ENCODE data around the gene GNB1L.
A peak's percentile ranks its signal among the peaks of the same experiment; 100 is the strongest.

The GNB1L gene

DNA sequence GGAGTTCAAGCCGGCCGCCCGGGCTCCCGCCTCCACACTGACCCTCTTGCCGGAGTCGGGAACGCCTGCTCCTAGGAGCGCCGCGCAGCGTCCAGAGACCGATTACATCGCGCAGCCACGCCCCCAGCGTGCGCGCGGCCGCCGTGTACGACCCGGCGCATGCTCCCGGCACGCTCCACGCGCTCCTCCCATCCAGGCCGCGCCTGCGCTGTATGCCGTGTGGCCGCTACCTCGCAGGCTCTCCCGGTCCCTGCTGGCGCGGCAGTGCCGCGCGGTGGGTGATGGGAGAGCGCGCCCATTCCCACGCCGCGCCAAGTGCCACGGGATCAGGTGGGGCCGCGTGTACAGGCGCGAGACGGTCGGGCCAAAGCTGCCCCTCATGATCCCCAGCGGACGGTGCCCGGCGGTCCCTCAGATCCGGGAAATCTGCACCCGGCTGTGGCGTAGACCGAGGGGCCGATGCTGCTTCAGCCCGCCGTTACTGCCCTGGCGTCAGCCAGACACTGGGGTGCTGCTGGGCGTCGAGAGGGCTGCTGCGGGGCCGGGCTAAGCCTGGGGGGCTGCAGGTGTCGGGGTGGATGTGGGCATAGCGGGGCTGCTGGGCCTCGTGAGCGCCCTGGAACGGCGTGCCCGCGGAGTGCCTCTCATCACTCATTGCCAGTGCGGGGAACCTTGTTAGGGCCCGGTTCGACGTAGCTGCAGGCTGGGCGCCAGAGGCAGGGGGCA, at the start of gene GNB1L, which contains the start of gene RTL10:
TSS of gene GNB1L (minus strand) at position 97 of the 726 bp plus-strand sequence. CDS start 33,519 bp downstream, outside the sequence.
TSS of gene RTL10 (minus strand) at position 97 of the 726 bp plus-strand sequence. CDS start 2,613 bp downstream, outside the sequence.
- peak; percentile 98 for DNase-seq

GRCh38 chr22:19904174-19904856, 49.6 kb upstream of the GNB1L start:
- DNase-seq, result no peak

GRCh38 chr22:19903513-19903912, 48.8 kb upstream of the GNB1L start:
- DNase-seq, result no peak

- peak; percentile 77 for DNase-seq
Observed at GRCh38 chr22:19903031-19903430, 48.4 kb upstream of the GNB1L start.

- DNase-seq, result no peak
Observed at GRCh38 chr22:19902245-19902715, 47.6 kb upstream of the GNB1L start.

DNA sequence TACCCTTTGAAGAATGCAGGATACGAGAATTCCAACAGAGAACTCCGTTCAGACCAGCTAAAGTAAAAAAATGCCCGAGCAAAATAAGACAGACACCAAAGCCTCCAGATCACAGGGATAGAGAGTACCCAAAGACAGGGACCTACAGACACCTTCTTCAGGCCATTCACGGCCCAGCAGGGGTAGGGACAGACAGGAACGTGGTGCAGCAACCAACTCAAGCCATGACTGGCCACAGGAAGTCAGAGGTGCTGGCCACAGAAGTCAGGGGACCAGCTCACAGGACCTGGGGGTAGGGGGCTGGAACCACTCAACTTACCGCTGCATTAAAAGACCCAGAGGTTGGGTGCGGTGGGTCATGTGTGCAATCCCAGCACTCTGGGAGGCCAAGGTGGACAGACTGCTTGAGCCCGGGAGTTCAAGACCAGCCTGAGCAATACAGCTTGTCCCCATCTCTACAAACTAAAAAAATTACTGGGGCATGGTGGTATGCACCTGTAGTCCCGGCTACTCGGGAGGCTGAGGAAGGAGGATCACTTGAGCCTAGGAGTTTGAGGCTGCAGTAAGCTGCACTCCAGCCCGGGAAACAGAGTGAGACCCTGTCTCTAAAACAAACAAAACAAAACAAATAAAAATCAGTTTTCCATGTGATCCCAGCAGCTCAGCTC, 47.0 kb upstream of the GNB1L start:
- DNase-seq, result no peak

DNA sequence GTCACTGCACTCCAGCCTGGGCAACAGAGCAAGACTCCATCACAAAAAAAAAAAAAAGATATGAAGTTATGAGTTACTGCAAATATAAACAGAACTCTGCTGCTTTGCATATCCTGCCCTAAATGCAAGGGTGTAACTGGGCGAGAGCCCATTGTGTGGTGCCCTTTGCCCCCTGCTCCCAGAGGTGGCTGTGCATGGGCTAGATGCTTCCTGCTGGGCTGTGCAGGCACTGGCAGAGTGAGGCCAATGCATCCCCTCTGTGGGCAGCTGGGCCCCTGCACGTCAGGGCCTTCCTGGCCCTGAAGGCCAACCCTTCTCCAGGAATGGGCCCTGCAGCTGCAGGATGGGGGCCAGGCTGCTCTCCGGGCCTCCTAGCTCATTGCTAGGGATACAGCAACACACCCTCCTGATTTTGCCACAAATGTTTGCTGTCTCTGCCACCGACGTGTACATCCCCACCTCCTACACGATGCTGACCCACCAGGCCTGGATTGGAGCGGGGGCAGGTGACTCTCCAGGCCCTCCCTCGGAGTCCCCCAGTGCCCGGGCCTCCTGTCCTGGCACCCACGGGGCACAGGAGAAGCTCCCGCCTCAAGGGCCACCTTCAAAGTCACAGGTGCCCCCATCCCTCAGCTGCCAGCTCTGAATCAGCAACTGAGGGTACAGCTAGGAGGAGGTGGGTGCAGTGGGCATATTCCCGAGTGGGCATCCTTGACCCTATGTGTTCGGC, 46.2 kb upstream of the GNB1L start:
- DNase-seq, result no peak

GRCh38 chr22:19898831-19899567, 44.3 kb upstream of the GNB1L start:
- no peak for DNase-seq

DNA sequence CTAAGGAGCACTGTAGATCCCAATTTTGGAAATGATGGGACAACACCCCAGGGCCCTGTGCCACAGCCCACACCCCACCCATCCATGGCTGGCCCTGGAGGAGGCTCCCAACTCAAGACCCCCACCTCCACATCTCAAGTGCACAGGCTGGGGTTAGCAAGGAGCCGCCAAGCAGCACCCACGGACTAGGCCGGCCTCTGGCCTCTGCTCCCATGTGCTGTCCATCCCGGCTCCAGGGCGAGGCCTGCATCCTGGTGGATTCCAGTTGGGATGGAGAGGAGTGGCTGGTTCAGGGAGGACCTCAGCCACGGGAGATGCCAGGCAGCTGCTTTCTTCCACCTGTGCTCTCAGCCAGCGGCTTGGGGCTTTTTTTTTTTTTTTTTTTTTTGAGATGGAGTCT, 43.5 kb upstream of the GNB1L start:
- DNase-seq, result no peak

- no peak for DNase-seq
Observed at GRCh38 chr22:19897726-19898125, 43.1 kb upstream of the GNB1L start.

DNA sequence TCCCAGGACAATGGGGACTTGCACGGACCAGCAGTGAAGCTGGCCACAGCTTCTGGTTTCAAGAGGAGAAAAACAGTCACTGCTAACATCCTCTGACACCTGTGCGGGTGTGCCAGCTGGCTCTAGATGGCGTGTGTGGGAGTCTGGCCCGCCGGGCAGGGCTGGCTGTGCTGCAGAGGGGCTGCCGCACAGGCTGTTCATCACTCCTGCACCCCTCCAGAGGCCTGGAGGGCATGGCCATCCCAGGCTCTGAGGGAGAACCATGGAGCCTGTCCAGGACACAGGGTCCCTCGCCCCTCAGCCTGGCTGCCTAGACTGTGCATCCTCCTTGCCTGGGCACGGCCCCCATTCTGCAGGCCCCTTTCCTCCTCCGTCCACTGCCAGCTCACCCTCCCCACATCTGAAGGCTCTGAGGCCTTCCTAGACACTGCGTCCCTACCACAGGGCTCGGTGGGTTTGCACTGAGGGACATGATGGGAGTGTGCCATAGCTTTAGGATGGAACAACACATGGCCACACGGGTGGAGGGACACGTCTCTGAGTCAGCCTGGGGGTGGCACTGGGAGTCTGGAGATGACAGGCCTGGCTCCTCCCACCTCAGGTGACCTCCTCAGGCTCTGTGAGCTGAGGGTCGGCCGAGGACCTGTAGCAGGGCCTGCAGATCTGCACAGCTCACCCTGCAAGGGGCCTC, 42.1 kb upstream of the GNB1L start:
- DNase-seq, result peak; percentile 69

DNA sequence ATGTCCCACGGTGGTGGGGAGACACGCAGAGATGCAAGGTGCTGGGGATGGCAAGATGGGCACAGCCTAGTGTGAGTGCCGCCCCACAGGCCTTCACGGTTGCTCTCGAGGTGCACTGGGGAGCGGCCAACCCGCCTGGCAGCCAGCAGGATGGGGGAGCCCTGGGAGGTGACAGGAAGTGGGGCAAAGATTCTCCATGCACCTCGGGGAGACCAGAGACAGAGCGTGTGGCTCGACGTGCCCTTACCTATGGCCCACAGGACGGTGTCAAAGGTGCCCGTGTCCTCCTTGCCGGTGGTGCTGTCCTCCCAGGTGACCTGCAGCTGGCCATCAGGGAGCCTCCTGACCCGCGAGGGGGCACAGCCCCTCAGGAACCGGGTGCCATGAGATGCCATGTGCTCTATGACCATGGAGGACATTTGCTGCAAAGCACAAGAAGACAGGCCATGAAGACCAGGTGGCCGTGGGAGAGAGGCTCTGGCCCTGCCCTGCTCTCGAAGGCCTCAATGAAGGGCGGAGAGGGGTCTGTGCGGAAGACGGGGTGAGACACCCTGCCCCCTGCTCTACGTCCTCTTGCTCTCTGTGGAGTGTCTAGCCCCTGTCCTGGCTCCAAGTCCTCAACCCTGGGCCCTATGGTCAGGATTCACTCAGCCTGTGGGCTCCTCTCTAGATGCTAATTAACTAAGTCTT, 40.6 kb upstream of the GNB1L start:
- DNase-seq, result no peak

GRCh38 chr22:19893363-19893762, 38.7 kb upstream of the GNB1L start:
- DNase-seq, result no peak

DNA sequence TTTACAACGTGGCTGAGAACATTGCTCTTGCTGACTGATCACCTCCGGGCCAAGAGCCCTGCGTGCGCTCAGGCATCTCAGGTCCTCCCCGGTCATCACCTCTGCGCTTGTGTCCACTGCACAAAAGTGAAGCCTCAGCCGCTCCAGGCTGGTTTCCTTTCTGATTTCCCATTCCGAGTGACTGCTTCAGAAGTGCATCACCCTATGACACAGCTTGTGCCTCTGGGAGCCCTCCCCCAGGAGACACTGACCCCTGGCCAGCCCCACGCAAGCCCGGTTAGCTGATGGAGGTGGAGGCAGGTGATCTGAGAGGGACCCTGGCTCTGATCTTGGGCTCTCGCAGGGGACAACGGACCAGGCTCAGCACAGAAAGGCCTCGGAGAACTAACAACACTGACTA, 38.3 kb upstream of the GNB1L start:
- DNase-seq, result peak; percentile 67

DNA sequence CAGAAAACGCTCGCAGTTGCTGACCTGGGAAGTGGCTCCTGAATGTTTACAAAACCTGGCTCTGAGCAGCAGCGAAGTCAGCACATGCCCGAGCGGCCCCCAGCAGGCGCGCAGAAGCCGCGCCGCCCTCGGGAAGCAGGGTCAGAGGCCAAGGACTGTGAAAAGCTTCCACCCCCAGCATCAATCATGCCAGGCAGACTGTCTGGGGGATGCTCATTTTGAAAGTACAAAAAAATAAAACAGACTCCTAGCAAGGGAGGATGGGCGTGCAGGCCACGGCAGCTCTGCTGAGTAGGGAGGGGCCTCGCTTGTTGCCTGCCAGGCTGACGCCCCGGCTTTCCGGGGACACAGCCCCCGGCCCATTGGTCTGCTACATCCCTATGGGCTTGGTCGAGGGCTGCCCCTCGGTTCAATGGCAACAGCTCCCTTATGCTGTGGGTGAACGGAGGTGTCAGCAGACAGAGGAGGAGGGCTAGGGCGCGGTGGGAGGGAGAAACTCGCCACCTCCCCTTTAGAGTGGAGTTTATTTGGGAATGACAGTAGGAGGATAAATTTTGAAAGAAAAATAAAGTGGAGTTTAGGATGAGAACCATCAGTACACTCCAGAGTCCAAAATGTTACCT, 37.7 kb upstream of the GNB1L start:
- DNase-seq, result no peak

GRCh38 chr22:19891317-19892256, 36.9 kb upstream of the GNB1L start:
- peak; percentile 96 for DNase-seq

DNA sequence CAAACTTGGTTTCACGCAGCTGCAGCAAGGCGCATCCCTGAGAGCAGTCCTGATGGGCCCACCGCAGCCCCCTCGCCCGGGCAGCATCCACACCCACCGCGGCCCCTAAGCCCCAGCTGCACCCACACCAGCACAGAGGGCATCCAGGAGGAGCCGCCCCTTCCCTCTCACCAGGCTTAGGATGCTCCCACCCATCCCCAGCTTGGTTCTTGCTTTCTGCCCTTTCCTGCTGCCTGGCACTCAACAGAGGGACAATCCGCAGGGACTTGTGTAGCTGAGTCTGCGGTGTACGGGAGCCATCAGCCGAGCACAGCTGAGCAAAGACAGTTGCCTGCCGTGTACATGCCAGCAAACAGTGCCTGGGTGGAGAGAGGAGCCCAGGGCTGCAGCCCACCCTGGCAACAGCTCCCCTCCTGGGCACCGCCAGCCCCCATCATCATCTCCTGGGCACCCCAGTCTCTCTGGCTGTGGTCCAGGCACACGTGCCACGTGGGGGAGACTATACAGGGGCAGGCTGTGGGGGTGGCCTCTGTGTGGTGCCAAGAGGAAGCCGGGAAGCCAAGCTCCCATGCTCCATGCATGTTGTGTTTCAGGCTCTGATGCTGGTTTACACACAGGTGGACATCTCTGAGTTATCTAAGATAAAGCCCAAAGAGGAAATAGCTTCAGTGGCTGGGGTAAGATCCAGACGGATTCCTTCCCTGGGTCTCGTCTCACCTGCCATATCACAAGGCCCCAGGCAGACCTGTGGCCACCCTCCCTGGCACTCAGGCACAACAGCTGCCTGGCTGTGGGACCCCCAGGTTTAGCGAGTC, 36.0 kb upstream of the GNB1L start:
- DNase-seq, result no peak

DNA sequence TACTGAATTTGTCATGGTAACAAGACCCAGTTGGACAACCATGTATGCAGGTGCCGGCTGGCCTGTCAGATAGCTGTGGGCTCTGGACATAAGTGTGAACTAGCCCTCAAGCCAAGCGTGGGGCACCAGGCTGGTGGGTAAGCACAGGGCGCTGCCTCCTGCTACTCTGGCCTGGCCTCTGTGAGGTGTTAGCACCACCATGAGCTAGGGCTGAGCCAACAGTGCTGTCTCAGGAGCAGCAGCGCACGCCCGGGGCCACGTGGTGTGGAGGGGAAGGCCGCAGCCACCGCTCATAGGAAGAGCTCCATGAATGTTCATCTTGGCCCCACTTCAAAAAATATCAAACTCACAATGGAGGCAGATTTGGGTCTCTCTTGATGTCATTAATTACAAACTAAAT, 35.3 kb upstream of the GNB1L start:
- no peak for DNase-seq

All from islet precursor cell (in vitro differentiated cells).